Lung (tissue), 12 donors: ENCODE data around the gene DNAJC16. TPM values are rescaled to one million over a fixed set of nuclear protein-coding genes. Genes with fewer than 3 reads are reported as not detected.

Experiments used
- ATAC-seq: fragments of 200-7000 bp; cut with Tn5 transposase; one replicate; pipeline ENCODE4 v1.9.1; 2020; ENCODE audit warnings: moderate number of reproducible peaks; ENCODE audit not compliant: insufficient read depth, low FRiP score
- DNase-seq, 3 donors: peaks; one replicate each; pipeline ENCODE4 v3.0.0-alpha.2; 2013 to 2017
- H3K27ac ChIP-seq, 2 donors: one replicate each; pipeline ENCODE4 v1.5.1; 2013; ENCODE audit warnings: mild to moderate bottlenecking in 2 of 2, moderate library complexity in 2 of 2, control low read depth in 1 of 2, inconsistent platforms in 1 of 2, low read depth in 1 of 2, low read length in 1 of 2
- H3K27me3 ChIP-seq, 3 donors: one replicate each; pipeline ENCODE4 v1.5.1; 2013; ENCODE audit warnings: low read length in 2 of 3; ENCODE audit not compliant: control insufficient read depth in 3 of 3, insufficient read depth in 3 of 3
- H3K36me3 ChIP-seq, 4 donors: one replicate each; pipeline ENCODE4 v1.5.1; 2013; ENCODE audit warnings: low read length in 4 of 4, mild to moderate bottlenecking in 1 of 4, moderate library complexity in 1 of 4; ENCODE audit not compliant: control insufficient read depth in 4 of 4, insufficient read depth in 4 of 4
- H3K4me1 ChIP-seq, 5 donors: one replicate each; pipeline ENCODE4 v1.5.1; 2013; ENCODE audit warnings: low read length in 5 of 5, mild to moderate bottlenecking in 2 of 5, moderate library complexity in 1 of 5; ENCODE audit not compliant: control insufficient read depth in 5 of 5, insufficient read depth in 5 of 5
- H3K4me3 ChIP-seq: one replicate; pipeline ENCODE4 v1.5.1; 2013; ENCODE audit warnings: mild to moderate bottlenecking, control low read depth, moderate library complexity
- H3K9ac ChIP-seq, 2 donors: one replicate each; pipeline ENCODE4 v1.5.1; 2013; ENCODE audit warnings: low read length in 2 of 2, control low read depth in 1 of 2; ENCODE audit not compliant: insufficient read depth in 1 of 2
- H3K9me3 ChIP-seq, 4 donors: one replicate each; pipeline ENCODE4 v1.5.1; 2013; ENCODE audit warnings: low read length in 3 of 4, mild to moderate bottlenecking in 1 of 4, moderate library complexity in 1 of 4; ENCODE audit not compliant: control insufficient read depth in 4 of 4, insufficient read depth in 3 of 4
- WGBS, 2 donors: extraction: QIAGEN DNeasy Blood & Tissue Kit; methylation state at CpG; one replicate each; pipeline ENCODE4 v1.1.7; 2013; 5-methylcytosine and 5-hydroxymethylcytosine counted together
- polyA plus RNA-seq, 2 donors: library from polyadenylated mRNA; stranded (reverse); fragments of 200-250 nt; gene quantifications; one replicate each; pipeline ENCODE4 v1.2.1, GENCODE V29; 2013
- total RNA-seq, 2 donors: library from RNA; depleted of rRNA in 1 of 2; stranded (reverse); fragments of >200 nt in 1 of 2; gene quantifications; one replicate each; pipeline ENCODE4 v1.2.1, GENCODE V29; 2014 to 2021
- TF ChIP-seq, protein P1 (sequence below): IDR thresholded peaks from 2 replicates; pipeline ENCODE4 v1.5.1; 2012; ENCODE audit warnings: mild to moderate bottlenecking; ENCODE audit errors: control extremely low read depth, extremely low read depth
- donor health status: control.
- donor health status: control.
- donor health status: Bipolar disorder and iron deficiency.
- donor health status: healthy.
- donor health status: DM: yes; HTN: yes; CAD: no.

DNAJC16 gene
- total and polyA plus RNA-seq, 4 donors = 4.8 to 28.8 (median 12.8) TPM

DNA sequence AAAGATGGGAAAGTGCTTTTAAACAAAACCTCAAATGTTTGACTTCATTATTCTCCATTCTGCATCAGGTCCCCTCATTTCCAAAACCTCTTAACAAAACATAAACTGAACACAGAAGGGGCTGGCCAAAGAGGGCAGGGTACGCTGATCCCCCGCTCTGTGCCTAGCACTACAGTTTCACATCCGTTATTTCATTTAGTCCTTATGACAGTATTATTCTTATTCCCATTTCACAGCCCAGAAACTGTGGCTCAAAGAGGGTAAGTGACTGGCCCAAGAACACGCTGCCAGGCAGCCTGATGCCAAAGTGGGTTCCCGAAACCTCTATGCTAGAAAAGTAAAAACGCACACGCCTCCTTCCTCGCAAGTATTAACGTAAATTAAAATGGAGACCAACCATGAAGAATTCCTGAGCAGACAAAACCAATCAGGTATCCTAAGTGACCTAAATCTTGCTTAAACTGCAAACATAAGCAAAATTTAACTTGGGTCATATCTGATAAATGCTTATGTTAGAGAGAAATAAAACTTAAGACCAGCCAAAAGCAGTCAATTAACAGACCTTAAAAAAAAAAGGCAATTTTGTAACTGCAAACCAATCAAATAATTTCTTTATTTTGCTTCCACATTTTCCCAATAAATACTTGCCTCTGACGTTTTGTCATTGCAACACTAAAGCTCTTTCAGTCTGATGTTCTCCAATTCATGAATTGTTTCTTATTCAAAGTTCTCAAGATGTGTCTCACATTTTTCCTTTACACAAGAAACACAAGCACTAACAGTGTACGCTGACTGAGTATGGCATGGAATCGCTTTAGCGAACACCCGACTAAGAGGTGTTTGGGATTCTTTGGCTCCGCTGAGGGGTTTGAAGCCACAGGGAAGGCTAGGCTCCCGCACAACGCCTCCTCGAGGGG lies 3.3 kb upstream of the DNAJC16 start:
- Histone ChIP-seq H3K9me3 (no peaks in the 10 kb centered on the region), H3K27me3 (no peaks in the 10 kb centered on the region), H3K27ac (peak overlapping the region; percentile 52 to 81), H3K4me1 (peaks cover 0 to 29% (median 11%) of the 10 kb centered on the region in 5 donors), H3K9ac (peak overlapping the region; percentile 65 to 82), H3K36me3 (peaks cover 0 to under 1% (median 0%) of the 10 kb centered on the region in 4 donors), H3K4me3 (no peak overlapping the region)
- no peak for ATAC-seq
- DNase-seq = peak in 2 of 3 donors; percentile 78 to 82
- TF ChIP-seq, protein P1, sequence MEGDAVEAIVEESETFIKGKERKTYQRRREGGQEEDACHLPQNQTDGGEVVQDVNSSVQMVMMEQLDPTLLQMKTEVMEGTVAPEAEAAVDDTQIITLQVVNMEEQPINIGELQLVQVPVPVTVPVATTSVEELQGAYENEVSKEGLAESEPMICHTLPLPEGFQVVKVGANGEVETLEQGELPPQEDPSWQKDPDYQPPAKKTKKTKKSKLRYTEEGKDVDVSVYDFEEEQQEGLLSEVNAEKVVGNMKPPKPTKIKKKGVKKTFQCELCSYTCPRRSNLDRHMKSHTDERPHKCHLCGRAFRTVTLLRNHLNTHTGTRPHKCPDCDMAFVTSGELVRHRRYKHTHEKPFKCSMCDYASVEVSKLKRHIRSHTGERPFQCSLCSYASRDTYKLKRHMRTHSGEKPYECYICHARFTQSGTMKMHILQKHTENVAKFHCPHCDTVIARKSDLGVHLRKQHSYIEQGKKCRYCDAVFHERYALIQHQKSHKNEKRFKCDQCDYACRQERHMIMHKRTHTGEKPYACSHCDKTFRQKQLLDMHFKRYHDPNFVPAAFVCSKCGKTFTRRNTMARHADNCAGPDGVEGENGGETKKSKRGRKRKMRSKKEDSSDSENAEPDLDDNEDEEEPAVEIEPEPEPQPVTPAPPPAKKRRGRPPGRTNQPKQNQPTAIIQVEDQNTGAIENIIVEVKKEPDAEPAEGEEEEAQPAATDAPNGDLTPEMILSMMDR = no peak
- WGBS, 2 donors = 42 to 43% methylated on average over 18 of the region's 18 CpGs

DNA sequence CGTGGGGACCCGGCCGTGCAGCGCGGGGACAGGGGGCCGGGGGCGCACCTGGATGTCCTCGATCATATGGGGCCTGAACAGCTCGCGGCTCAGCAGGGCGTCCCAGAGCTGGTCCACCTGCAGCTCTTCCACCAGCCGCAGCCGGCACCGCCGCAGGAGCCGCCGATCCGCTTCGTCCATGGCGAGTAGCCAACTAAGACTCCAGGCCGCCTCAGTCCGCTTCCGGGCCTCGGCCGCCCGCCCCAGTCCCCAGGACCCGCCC lies 2.7 kb upstream of the DNAJC16 start, which contains the start of gene CASP9:
CASP9 (minus strand) TSS at position 195 of the 262 bp plus-strand sequence; CDS start at position 180, 15 bp downstream.
- Histone ChIP-seq H3K27ac (peak within 1 kb of the TSS; percentile 93 to 100), H3K9ac (peak within 1 kb of the TSS; percentile 81 to 82), H3K27me3 (no peaks in the 10 kb centered on the region), H3K36me3 (no peaks in the 10 kb centered on the region), H3K4me1 (peaks cover 0 to 29% (median 11%) of the 10 kb centered on the region in 5 donors), H3K4me3 (peak within 1 kb of the TSS; percentile 50), H3K9me3 (no peaks in the 10 kb centered on the region)
- 0% methylated on average over 25 to 27 of the region's 27 CpGs for WGBS, 2 donors
- no peak for DNase-seq
- TF ChIP-seq, protein P1 = no peak
- ATAC-seq = no peak

GRCh38 chr1:15524283-15525049 lies 2.2 kb upstream of the DNAJC16 start:
- DNase-seq (peak; percentile 99), ATAC-seq (peak; percentile 71)
- H3K9ac ChIP-seq = peak overlapping the region in 1 of 2 donors; percentile 81
- peaks cover 0 to 3% (median 0%) of the 10 kb centered on the region in 4 donors for H3K36me3 ChIP-seq
- peak overlapping the region; percentile 50 for H3K4me3 ChIP-seq
- 1 to 2% methylated on average over 71 to 86 of the region's 88 CpGs for WGBS, 2 donors
- no peaks in the 10 kb centered on the region for H3K9me3 ChIP-seq
- no peaks in the 10 kb centered on the region for H3K27me3 ChIP-seq
- H3K27ac ChIP-seq = peak overlapping the region; percentile 93 to 100
- H3K4me1 ChIP-seq = peaks cover 0 to 29% (median 11%) of the 10 kb centered on the region in 5 donors
- TF ChIP-seq, protein P1 = no peak
